Measurements from ENCODE around the gene BAD. TPM values are rescaled to one million over a fixed set of nuclear protein-coding genes. Genes with fewer than 3 reads are reported as not detected.

The BAD gene
- total RNA-seq, 2 experiments from 2014 or later = 32.0 to 36.3 TPM

GRCh38 chr11:64268025-64268892, 16.2 kb downstream of the BAD start:
- ChIA-PET CTCF (interaction anchor here (0.7 to 4.1 kb wide), 10 partner anchors 11 to 64 kb away, joined by 3 to 39 read pairs (median 5); partner anchors contain the start of genes CATSPERZ, FERMT3, PLCB3 and PPP1R14B), POLR2A (interaction anchor here (0.5 to 4.3 kb wide), 10 partner anchors 10 to 1492 kb away, joined by 3 to 22 read pairs (median 8); partner anchors contain the start of genes BAD, FERMT3, FKBP2 and GPR137)

GRCh38 chr11:64267207-64267945, 17.1 kb downstream of the BAD start:
- CTCF ChIA-PET = interaction anchor here (0.7 to 4.1 kb wide), 8 partner anchors 10 to 63 kb away, joined by 3 to 39 read pairs (median 4); partner anchors contain the start of genes CATSPERZ, PLCB3, PRDX5 and TRMT112
- POLR2A ChIA-PET = interaction anchor here (0.7 to 4.3 kb wide), 5 partner anchors 15 to 61 kb away, joined by 3 to 20 read pairs (median 4); partner anchors contain the start of genes FKBP2, NUDT22, PLCB3 and TRPT1

- ChIA-PET CTCF (interaction anchor here (1.1 to 4.1 kb wide), 2 partner anchors 11 to 16 kb away, joined by 3 to 39 read pairs; partner anchors contain the start of gene PLCB3), POLR2A (no interaction called here)
Observed at GRCh38 chr11:64266339-64266738, 18.1 kb downstream of the BAD start.

GRCh38 chr11:64265176-64266160, 19.0 kb downstream of the BAD start:
- CTCF ChIA-PET = interaction anchor here (1.0 to 3.4 kb wide), 3 partner anchors 15 to 39 kb away, joined by 3 to 16 read pairs (median 4); partner anchors contain the start of gene PLCB3
- POLR2A ChIA-PET = interaction anchor here (0.5 to 0.6 kb wide), 2 partner anchors 10 to 1349 kb away, joined by 3 to 7 read pairs; no protein-coding TSS in a partner anchor

- CTCF ChIA-PET = interaction anchor here (1.0 to 3.4 kb wide), 4 partner anchors 14 to 40 kb away, joined by 3 to 16 read pairs (median 4); partner anchors contain the start of gene PLCB3
- POLR2A ChIA-PET = interaction anchor here (0.5 kb wide), 1 partner anchor 11 kb away, joined by 7 read pairs; no protein-coding TSS in a partner anchor
Observed at GRCh38 chr11:64264371-64264852, 20.1 kb downstream of the BAD start.

GRCh38 chr11:64263947-64264317, 20.5 kb downstream of the BAD start:
- ChIA-PET POLR2A (no interaction called here), CTCF (interaction anchor here (1.0 to 3.4 kb wide), 4 partner anchors 13 to 40 kb away, joined by 3 to 16 read pairs (median 4); partner anchors contain the start of gene PLCB3)

- CTCF ChIA-PET = interaction anchor here (1.1 to 3.4 kb wide), 2 partner anchors 13 to 30 kb away, joined by 3 to 16 read pairs; partner anchors contain the start of gene PLCB3
- POLR2A ChIA-PET = interaction anchor here (0.5 kb wide), 1 partner anchor 18 kb away, joined by 5 read pairs; no protein-coding TSS in a partner anchor
Observed at GRCh38 chr11:64263021-64263946, 21.2 kb downstream of the BAD start.

- CTCF ChIA-PET = interaction anchor here (1.2 to 3.4 kb wide), 2 partner anchors 12 to 16 kb away, joined by 4 to 16 read pairs; partner anchors contain the start of genes PLCB3 and PPP1R14B
- POLR2A ChIA-PET = interaction anchor here (0.5 kb wide), 1 partner anchor 17 kb away, joined by 5 read pairs; no protein-coding TSS in a partner anchor
Observed at GRCh38 chr11:64262271-64263002, 22.0 kb downstream of the BAD start.

GRCh38 chr11:64261556-64262080, 22.8 kb downstream of the BAD start:
- CTCF ChIA-PET = interaction anchor here (1.0 to 1.2 kb wide), 2 partner anchors 10 to 15 kb away, joined by 4 read pairs; partner anchors contain the start of gene PPP1R14B
- POLR2A ChIA-PET = interaction anchor here (1.0 kb wide), 1 partner anchor 43 kb away, joined by 4 read pairs; no protein-coding TSS in a partner anchor

GRCh38 chr11:64260147-64260708, 24.2 kb downstream of the BAD start:
- POLR2A ChIA-PET = no interaction called here
- CTCF ChIA-PET = interaction anchor here (0.8 kb wide), 1 partner anchor 10 kb away, joined by 3 read pairs; no protein-coding TSS in a partner anchor

GRCh38 chr11:64259533-64260067, 24.9 kb downstream of the BAD start:
- ChIA-PET CTCF (interaction anchor here (1.3 kb wide), 1 partner anchor 12 kb away, joined by 4 read pairs; no protein-coding TSS in a partner anchor), POLR2A (no interaction called here)

- ChIA-PET POLR2A (no interaction called here), CTCF (interaction anchor here (1.3 to 2.0 kb wide), 2 partner anchors 10 to 12 kb away, joined by 4 to 7 read pairs; no protein-coding TSS in a partner anchor)
Observed at GRCh38 chr11:64258946-64259532, 25.4 kb downstream of the BAD start.

- POLR2A ChIA-PET = interaction anchor here (1.3 kb wide), 1 partner anchor 11 kb away, joined by 4 read pairs; no protein-coding TSS in a partner anchor
- CTCF ChIA-PET = interaction anchor here (1.3 to 2.0 kb wide), 3 partner anchors 9 to 13 kb away, joined by 4 to 7 read pairs (median 5); partner anchors contain the start of gene PPP1R14B
Observed at GRCh38 chr11:64258356-64258755, 26.1 kb downstream of the BAD start.

- POLR2A ChIA-PET = interaction anchor here (1.1 to 1.4 kb wide), 2 partner anchors 12 to 15 kb away, joined by 3 to 4 read pairs; partner anchors contain the start of gene FKBP2
- CTCF ChIA-PET = interaction anchor here (1.0 to 2.4 kb wide), 2 partner anchors 10 to 45 kb away, joined by 4 to 7 read pairs; partner anchors contain the start of gene PPP1R14B
Observed at GRCh38 chr11:64256300-64256699, 28.2 kb downstream of the BAD start.

All from activated CD8-positive, alpha-beta memory T cell treated with anti-CD3 and anti-CD28 coated beads for 36 hours (primary cell).